Measurements from ENCODE around the gene SH3GL2. TPM values are rescaled to one million over a fixed set of nuclear protein-coding genes. Genes with fewer than 3 reads are reported as not detected.

SH3GL2 gene
- total RNA-seq, 1 experiment from 2014 or later: not detected

DNA sequence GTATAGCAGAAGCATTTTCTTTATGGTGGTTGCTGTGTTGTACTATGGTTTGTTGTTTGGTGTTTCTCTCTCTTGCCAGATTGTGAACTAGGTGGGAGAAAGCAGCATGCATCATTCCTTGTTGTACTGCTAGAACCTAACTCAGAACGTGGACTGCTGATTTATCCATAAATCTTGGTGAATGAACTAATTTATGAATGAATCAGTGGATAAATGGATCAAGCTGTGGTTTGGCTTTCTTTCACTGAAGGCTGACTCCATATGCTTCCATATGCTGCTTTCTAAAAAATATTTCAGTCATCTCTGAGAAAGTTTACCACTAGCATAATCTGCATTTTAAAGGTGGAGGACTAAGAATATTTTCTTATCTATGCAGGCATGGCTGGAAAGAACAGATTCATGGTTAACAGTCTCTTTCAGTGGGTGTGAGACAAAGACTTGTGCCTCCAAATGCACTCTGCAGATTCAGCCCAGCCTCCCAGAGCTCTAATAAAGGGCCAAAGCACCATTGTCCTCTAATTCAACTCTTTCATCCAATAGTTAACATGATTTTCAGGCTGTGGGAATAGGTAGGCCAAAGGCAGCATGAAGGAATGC is 237.7 kb downstream of the SH3GL2 start:
- no peak overlapping the region for H3K4me3 ChIP-seq (ENCODE audit: low read depth in 2 of 2, low read length in 2 of 2)
- BruUV-seq (replicated peaks): no TSS peak
- H3K27me3 ChIP-seq (ENCODE audit: control insufficient read depth, insufficient read depth, low read length): no peaks in the 10 kb centered on the region
- TF ChIP-seq TCF7L2 (IDR thresholded peaks at IDR 0.05; ENCODE audit: low read depth, low read length) (no peak), REST (IDR thresholded peaks at IDR 0.05; ENCODE audit: insufficient read depth in 1 of 2, low read depth in 2 of 2, low read length in 1 of 2) (no peak), CTCF (IDR thresholded peaks at IDR 0.05) (no peak), SIN3A (IDR thresholded peaks at IDR 0.05; ENCODE audit: borderline replicate concordance, insufficient read depth, low read depth, low read length) (no peak), POLR2AphosphoS5 (IDR thresholded peaks at IDR 0.05; ENCODE audit: low read depth, low read length) (no peak)
- H3K4me1 ChIP-seq (ENCODE audit: control insufficient read depth, insufficient read depth, low read length): no peaks in the 10 kb centered on the region
- intact Hi-C loops (cut with micrococcal nuclease; ENCODE audit: unreplicated experiment) (no loop called here), in situ Hi-C loops (cut with HindIII; ENCODE audit: low pct_unique_long_range_greater_than_20kb, low sequenced_read_pairs) (no loop called here)
- ChIA-PET POLR2A (no interaction called here), CTCF (no interaction called here)
- no peak for ATAC-seq
- no peaks in the 10 kb centered on the region for H3K36me3 ChIP-seq (ENCODE audit: control insufficient read depth, insufficient read depth, low read length)
- no peak overlapping the region for H3K27ac ChIP-seq (ENCODE audit: low read length)
- no peaks in the 10 kb centered on the region for H3K9me3 ChIP-seq (ENCODE audit: control insufficient read depth, insufficient read depth, low read depth, low read length)
- no peak for DNase-seq (ENCODE audit: low read depth, low spot score)

GRCh38 chr9:17824191-17824590 is 245.3 kb downstream of the SH3GL2 start:
- CTCF ChIA-PET: no interaction called here
- H3K27me3 ChIP-seq (ENCODE audit: control insufficient read depth, insufficient read depth, low read length): no peaks in the 10 kb centered on the region
- ATAC-seq (no peak), DNase-seq (ENCODE audit: low read depth, low spot score) (no peak)
- no peak for TF ChIP-seq SIN3A (IDR thresholded peaks at IDR 0.05; ENCODE audit: borderline replicate concordance, insufficient read depth, low read depth, low read length)
- TF ChIP-seq REST (IDR thresholded peaks at IDR 0.05; ENCODE audit: insufficient read depth in 1 of 2, low read depth in 2 of 2, low read length in 1 of 2): no peak
- TF ChIP-seq CTCF (IDR thresholded peaks at IDR 0.05): no peak
- no peak for TF ChIP-seq POLR2AphosphoS5 (IDR thresholded peaks at IDR 0.05; ENCODE audit: low read depth, low read length)
- no peak for TF ChIP-seq TCF7L2 (IDR thresholded peaks at IDR 0.05; ENCODE audit: low read depth, low read length)
- no peaks in the 10 kb centered on the region for H3K4me1 ChIP-seq (ENCODE audit: control insufficient read depth, insufficient read depth, low read length)
- H3K27ac ChIP-seq (ENCODE audit: low read length): no peak overlapping the region
- in situ Hi-C loops (cut with HindIII; ENCODE audit: low pct_unique_long_range_greater_than_20kb, low sequenced_read_pairs): no loop called here
- no peaks in the 10 kb centered on the region for H3K36me3 ChIP-seq (ENCODE audit: control insufficient read depth, insufficient read depth, low read length)
- no peak overlapping the region for H3K4me3 ChIP-seq (ENCODE audit: low read depth in 2 of 2, low read length in 2 of 2)
- no peaks in the 10 kb centered on the region for H3K9me3 ChIP-seq (ENCODE audit: control insufficient read depth, insufficient read depth, low read depth, low read length)
- intact Hi-C loops (cut with micrococcal nuclease; ENCODE audit: unreplicated experiment): no loop called here
- POLR2A ChIA-PET: no interaction called here
- BruUV-seq (replicated peaks): no TSS peak

Data from Panc1 (cell line).